Activated CD8-positive, alpha-beta T cell treated with anti-CD3 and anti-CD28 coated beads, Interleukin-2, amount 10 ng/mL, durations not matched to agents 7 days and 5 days (primary cell): ENCODE measurements around the gene P2RX4. TPM values are rescaled to one million over a fixed set of nuclear protein-coding genes. Genes with fewer than 3 reads are reported as not detected.
"Not testable (repeated sequence)": the region's sequence is repeated elsewhere in the genome, so short reads cannot be mapped to it uniquely, and the experiment has no call there.

ENCODE experiments used
- ATAC-seq: fragments of 150-1000 bp; cut with Tn5 transposase; one replicate; pipeline ENCODE4 v1.10.0; 2021; ENCODE audit warnings: moderate library complexity
- CTCF ChIA-PET: fragments of 350-600 bp; sonication (Branson Sonifier 250); formaldehyde crosslinking; loops from one replicate; lab custom pipeline; 2021; ENCODE audit warnings: antibody characterized with exemption; lab: Charles Lee
- POLR2A ChIA-PET: fragments of 350-600 bp; sonication (Branson Sonifier 250); formaldehyde crosslinking; loops from one replicate; lab custom pipeline; 2021; ENCODE audit warnings: antibody characterized with exemption; lab: Charles Lee
- DNase-seq: peaks from one replicate; pipeline ENCODE4 v3.0.0-alpha.2; 2020
- H3K27ac Mint-ChIP-seq: one replicate; pipeline ENCODE4 v1.8.0; 2021; ENCODE audit warnings: mild to moderate bottlenecking, mixed read lengths
- H3K27me3 Mint-ChIP-seq: one replicate; pipeline ENCODE4 v1.8.0; 2021; ENCODE audit warnings: low read depth, mixed read lengths
- H3K36me3 Mint-ChIP-seq: one replicate; pipeline ENCODE4 v1.8.0; 2021; ENCODE audit warnings: low read depth, mixed read lengths
- H3K4me1 Mint-ChIP-seq: one replicate; pipeline ENCODE4 v1.8.0; 2021; ENCODE audit warnings: low read depth, mixed read lengths
- H3K4me3 Mint-ChIP-seq: one replicate; pipeline ENCODE4 v1.8.0; 2021; ENCODE audit warnings: mild to moderate bottlenecking, mixed read lengths
- H3K9me3 Mint-ChIP-seq: one replicate; pipeline ENCODE4 v1.8.0; 2022; ENCODE audit warnings: mixed read lengths; ENCODE audit not compliant: insufficient read depth
- total RNA-seq, 2 experiments: library from RNA; stranded (reverse); gene quantifications; one replicate each; pipeline ENCODE4 v1.2.3, GENCODE V29; 2021

The P2RX4 gene
- total RNA-seq, 2 experiments from 2014 or later = 38.7 to 41.0 TPM

- CTCF ChIA-PET = interaction anchor here (1.2 to 1.4 kb wide), 2 partner anchors 21 to 192 kb away, joined by 3 to 4 read pairs; no protein-coding TSS in a partner anchor
- ATAC-seq = no peak
- no peak overlapping the region for H3K27ac Mint-ChIP-seq
- H3K9me3 Mint-ChIP-seq = no peaks in the 10 kb centered on the region
- H3K4me3 Mint-ChIP-seq = no peak overlapping the region
- no peaks in the 10 kb centered on the region for H3K4me1 Mint-ChIP-seq
- DNase-seq = no peak
- POLR2A ChIA-PET = interaction anchor here (0.6 to 1.6 kb wide), 3 partner anchors 12 to 171 kb away, joined by 3 to 7 read pairs (median 4); no protein-coding TSS in a partner anchor
- H3K36me3 Mint-ChIP-seq = peaks cover 49% of the 10 kb centered on the region
- H3K27me3 Mint-ChIP-seq = no peaks in the 10 kb centered on the region
Measured at GRCh38 chr12:121251838-121252237, 41.9 kb downstream of the P2RX4 start.

DNA sequence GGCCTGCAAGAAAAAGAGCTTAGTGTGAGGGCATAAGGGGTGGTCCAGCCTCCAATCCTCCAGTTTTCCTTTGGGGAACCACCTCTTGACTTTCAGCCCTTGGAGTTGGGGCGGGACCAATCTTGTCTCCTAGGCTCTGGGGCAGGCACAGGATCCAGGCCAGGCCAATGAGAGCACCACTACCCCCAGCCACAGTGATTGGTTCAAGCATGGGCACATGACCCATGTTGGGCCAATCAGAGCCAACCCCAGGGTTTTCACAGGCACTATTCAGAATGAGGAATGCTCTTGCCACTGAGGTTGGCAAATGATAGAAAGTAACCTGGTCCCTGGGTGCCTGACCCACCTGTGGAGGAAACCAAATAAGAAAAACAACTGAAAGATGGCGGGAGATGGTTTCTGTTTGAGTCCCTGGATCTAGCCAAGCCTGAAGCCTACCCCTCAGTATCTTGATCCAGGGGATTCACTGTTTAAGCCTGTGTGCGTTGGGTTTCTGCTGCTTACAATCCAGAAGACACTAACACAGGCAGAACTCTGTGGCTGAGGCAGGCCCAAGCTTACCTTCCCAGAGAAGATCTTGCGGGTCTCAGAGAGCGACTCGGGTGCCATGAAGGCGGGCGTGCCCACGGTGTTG, 42.9 kb downstream of the P2RX4 start:
- H3K4me1 Mint-ChIP-seq = no peaks in the 10 kb centered on the region
- DNase-seq (no peak), ATAC-seq (no peak)
- no peak overlapping the region for H3K27ac Mint-ChIP-seq
- ChIA-PET POLR2A (interaction anchor here (0.7 kb wide), 1 partner anchor 75 kb away, joined by 3 read pairs; no protein-coding TSS in a partner anchor), CTCF (no interaction called here)
- peaks cover 50% of the 10 kb centered on the region for H3K36me3 Mint-ChIP-seq
- no peak overlapping the region for H3K4me3 Mint-ChIP-seq
- no peaks in the 10 kb centered on the region for H3K27me3 Mint-ChIP-seq
- no peaks in the 10 kb centered on the region for H3K9me3 Mint-ChIP-seq

- no peak for ATAC-seq
- H3K27ac Mint-ChIP-seq = no peak overlapping the region
- no peak overlapping the region for H3K4me3 Mint-ChIP-seq
- CTCF ChIA-PET = no interaction called here
- no peak for DNase-seq
- no peaks in the 10 kb centered on the region for H3K27me3 Mint-ChIP-seq
- no peaks in the 10 kb centered on the region for H3K9me3 Mint-ChIP-seq
- peaks cover 53% of the 10 kb centered on the region for H3K36me3 Mint-ChIP-seq
- no peaks in the 10 kb centered on the region for H3K4me1 Mint-ChIP-seq
- POLR2A ChIA-PET = no interaction called here
Measured at GRCh38 chr12:121253638-121254335, 43.9 kb downstream of the P2RX4 start.

DNA sequence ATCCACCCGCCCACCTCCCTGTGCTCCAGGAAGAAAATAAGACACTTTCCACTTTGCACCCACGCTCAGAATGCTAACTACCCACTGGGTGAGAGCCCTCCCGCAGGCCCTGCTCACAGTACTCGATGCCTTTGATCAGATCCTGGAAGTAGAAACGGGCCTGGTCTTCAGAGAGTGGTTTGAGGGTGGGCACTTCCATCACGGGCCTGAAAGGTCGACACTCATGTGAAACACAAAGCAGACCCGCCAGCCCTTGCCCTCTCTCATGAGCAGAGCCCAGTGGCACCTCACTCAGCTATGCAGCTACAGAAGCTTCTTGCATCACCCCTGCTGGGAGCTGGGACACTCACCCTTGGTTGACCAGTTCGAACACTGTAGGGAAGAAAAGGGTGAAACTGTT, 45.5 kb downstream of the P2RX4 start:
- CTCF ChIA-PET = no interaction called here
- POLR2A ChIA-PET = no interaction called here
- peak; percentile 36 for ATAC-seq
- no peaks in the 10 kb centered on the region for H3K9me3 Mint-ChIP-seq
- H3K4me3 Mint-ChIP-seq = no peak overlapping the region
- H3K36me3 Mint-ChIP-seq = peaks cover 60% of the 10 kb centered on the region
- H3K27ac Mint-ChIP-seq = no peak overlapping the region
- H3K4me1 Mint-ChIP-seq = no peaks in the 10 kb centered on the region
- no peaks in the 10 kb centered on the region for H3K27me3 Mint-ChIP-seq
- no peak for DNase-seq

DNA sequence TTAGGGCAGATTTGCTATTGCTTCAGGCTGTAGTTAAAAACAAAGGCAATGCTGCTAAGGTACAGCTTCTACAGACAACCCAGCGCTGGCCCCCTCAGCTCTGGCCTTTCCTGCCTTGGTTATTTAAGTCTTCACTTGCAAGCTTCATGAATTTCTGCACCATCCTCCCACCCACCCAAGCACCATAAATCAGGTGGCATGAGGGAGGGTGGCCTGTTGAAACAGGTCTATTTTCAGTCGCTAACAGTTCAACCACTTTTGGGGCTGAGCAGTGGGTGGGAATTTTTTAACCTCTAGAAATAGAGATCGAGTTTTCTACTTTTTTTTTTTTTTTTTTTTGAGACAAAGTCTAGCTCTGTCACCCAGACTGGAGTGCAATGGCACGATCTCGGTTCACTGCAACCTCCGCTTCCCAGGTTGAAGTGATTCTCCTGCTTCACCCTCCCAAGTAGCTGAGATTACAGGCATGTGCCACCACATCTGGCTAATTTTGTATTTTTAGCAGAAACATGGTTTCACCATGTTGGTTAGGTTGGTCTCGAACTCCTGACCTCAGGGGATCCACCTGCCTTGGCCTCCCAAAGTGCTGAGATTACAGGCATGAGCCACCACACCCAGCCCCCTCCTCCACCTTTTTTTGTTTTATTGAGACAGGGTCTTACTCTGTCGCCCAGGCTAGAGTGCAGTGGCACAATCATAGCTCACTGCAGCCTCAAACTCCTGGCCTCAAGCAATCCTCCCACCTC, 47.9 kb downstream of the P2RX4 start:
- H3K4me3 Mint-ChIP-seq, ATAC-seq, H3K27ac Mint-ChIP-seq, H3K27me3 Mint-ChIP-seq, H3K9me3 Mint-ChIP-seq, DNase-seq, H3K4me1 Mint-ChIP-seq, POLR2A ChIA-PET: not testable (repeated sequence)
- CTCF ChIA-PET = interaction anchor here (1.2 to 1.6 kb wide), 2 partner anchors 28 to 198 kb away, joined by 4 read pairs; no protein-coding TSS in a partner anchor
- peaks cover 61% of the 10 kb centered on the region for H3K36me3 Mint-ChIP-seq

DNA sequence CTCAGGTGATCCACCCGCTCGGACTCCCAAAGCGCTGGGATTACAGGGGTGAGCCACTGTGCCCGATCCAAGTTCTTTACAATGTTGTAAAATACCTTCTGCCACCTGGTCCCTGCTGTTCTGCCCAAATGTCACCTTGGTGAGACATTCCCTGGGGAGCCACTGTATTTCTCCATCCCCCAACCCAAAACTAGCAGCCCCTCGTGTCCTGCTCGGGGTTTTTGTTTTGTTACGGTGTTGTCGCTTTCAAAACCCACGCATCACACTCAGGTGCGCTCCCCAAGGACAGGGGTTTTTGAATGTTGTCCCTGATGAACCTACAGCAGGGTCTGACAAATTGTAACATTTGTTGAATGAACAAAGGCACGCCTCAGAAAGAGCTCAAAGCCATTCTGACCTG, 49.1 kb downstream of the P2RX4 start:
- CTCF ChIA-PET = no interaction called here
- peaks cover 56% of the 10 kb centered on the region for H3K36me3 Mint-ChIP-seq
- peaks cover 3% of the 10 kb centered on the region for H3K4me1 Mint-ChIP-seq

DNA sequence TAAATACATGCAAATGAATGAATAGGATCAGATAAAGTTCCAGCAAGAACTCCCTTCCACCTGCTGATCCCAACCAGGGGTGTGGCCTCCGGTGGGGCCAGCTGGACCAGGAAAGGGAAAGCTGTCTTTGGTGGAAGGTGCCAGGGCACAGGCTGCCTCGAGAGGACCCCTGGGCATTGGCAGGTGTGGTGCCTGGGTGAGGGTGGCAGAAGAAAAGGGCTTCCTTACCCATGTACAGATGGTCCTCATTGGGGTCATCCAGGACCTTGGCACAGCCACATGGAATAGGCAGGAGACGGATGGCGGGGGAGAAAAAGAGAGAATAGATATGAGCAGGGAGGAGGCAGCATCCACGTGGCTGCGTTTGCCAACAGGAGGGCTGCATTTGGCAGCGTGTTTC, 50.2 kb downstream of the P2RX4 start:
- peaks cover 48% of the 10 kb centered on the region for H3K36me3 Mint-ChIP-seq

More for the DNA sequence above, 49.1 kb downstream of the P2RX4 start:
- POLR2A ChIA-PET = no interaction called here
- H3K27me3 Mint-ChIP-seq = no peaks in the 10 kb centered on the region
- no peak for DNase-seq
- ATAC-seq = no peak
- H3K4me3 Mint-ChIP-seq = no peak overlapping the region
- H3K9me3 Mint-ChIP-seq = no peaks in the 10 kb centered on the region
- H3K27ac Mint-ChIP-seq = no peak overlapping the region

GRCh38 chr12:121261398-121261797, 51.5 kb downstream of the P2RX4 start:
- Mint-ChIP-seq H3K27me3 (no peaks in the 10 kb centered on the region), H3K36me3 (peaks cover 47% of the 10 kb centered on the region), H3K4me1 (peaks cover 3% of the 10 kb centered on the region), H3K27ac (no peak overlapping the region), H3K4me3 (no peak overlapping the region), H3K9me3 (no peaks in the 10 kb centered on the region)
- no peak for ATAC-seq
- no peak for DNase-seq
- POLR2A ChIA-PET = no interaction called here
- CTCF ChIA-PET = no interaction called here

More for the DNA sequence above, 50.2 kb downstream of the P2RX4 start:
- DNase-seq (no peak), ATAC-seq (no peak)
- no peak overlapping the region for H3K4me3 Mint-ChIP-seq
- H3K4me1 Mint-ChIP-seq = peaks cover 3% of the 10 kb centered on the region
- no peaks in the 10 kb centered on the region for H3K27me3 Mint-ChIP-seq
- H3K27ac Mint-ChIP-seq = no peak overlapping the region
- CTCF ChIA-PET = no interaction called here
- H3K9me3 Mint-ChIP-seq = no peaks in the 10 kb centered on the region
- POLR2A ChIA-PET = no interaction called here

- DNase-seq (no peak), ATAC-seq (no peak)
- ChIA-PET CTCF (no interaction called here), POLR2A (interaction anchor here (0.5 kb wide), 1 partner anchor 389 kb away, joined by 3 read pairs; no protein-coding TSS in a partner anchor)
- H3K4me3 Mint-ChIP-seq = no peak overlapping the region
- no peaks in the 10 kb centered on the region for H3K27me3 Mint-ChIP-seq
- peaks cover 3% of the 10 kb centered on the region for H3K4me1 Mint-ChIP-seq
- H3K9me3 Mint-ChIP-seq = no peaks in the 10 kb centered on the region
- H3K36me3 Mint-ChIP-seq = peaks cover 43% of the 10 kb centered on the region
- no peak overlapping the region for H3K27ac Mint-ChIP-seq
Measured at GRCh38 chr12:121263206-121263935, 53.4 kb downstream of the P2RX4 start.

DNA sequence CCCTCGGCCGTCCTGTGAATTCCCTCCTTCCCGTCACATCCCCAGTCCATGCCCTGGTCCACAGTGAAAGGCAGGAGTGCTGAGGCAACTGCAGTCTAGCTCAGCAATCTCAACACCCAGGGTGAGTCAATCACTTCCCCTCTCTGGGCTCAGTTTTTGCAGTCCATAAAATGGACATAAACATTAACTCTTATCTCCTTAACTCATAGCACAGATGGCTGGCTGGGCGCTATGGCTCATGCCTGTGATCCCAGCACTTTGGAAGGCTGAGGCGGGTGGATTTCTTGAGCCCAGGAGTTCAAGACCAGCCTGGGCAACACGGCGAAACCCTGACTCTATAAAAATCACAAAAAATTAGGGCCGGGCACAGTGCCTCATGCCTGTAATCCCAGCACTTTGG, 54.2 kb downstream of the P2RX4 start:
- no peaks in the 10 kb centered on the region for H3K9me3 Mint-ChIP-seq
- H3K27ac Mint-ChIP-seq = no peak overlapping the region
- ATAC-seq (no peak), DNase-seq (no peak)
- no peak overlapping the region for H3K4me3 Mint-ChIP-seq
- ChIA-PET POLR2A (no interaction called here), CTCF (no interaction called here)
- peaks cover 41% of the 10 kb centered on the region for H3K36me3 Mint-ChIP-seq
- no peaks in the 10 kb centered on the region for H3K27me3 Mint-ChIP-seq
- peaks cover 3% of the 10 kb centered on the region for H3K4me1 Mint-ChIP-seq

- peaks cover 3% of the 10 kb centered on the region for H3K4me1 Mint-ChIP-seq
- ATAC-seq = no peak
- ChIA-PET CTCF (no interaction called here), POLR2A (no interaction called here)
- H3K4me3 Mint-ChIP-seq = no peak overlapping the region
- H3K36me3 Mint-ChIP-seq = peaks cover 44% of the 10 kb centered on the region
- DNase-seq = no peak
- H3K9me3 Mint-ChIP-seq = no peaks in the 10 kb centered on the region
- no peaks in the 10 kb centered on the region for H3K27me3 Mint-ChIP-seq
- H3K27ac Mint-ChIP-seq = no peak overlapping the region
Measured at GRCh38 chr12:121264951-121265515, 55.1 kb downstream of the P2RX4 start.
